Ascending aorta (tissue), 2 donors: ENCODE data around the gene LBX1. TPM values are rescaled to one million over a fixed set of nuclear protein-coding genes. Genes with fewer than 3 reads are reported as not detected.

Source experiments
- DNase-seq, 2 donors: peaks; one replicate each; pipeline ENCODE4 v3.0.0-alpha.2; 2019; ENCODE audit warnings: low spot score in 2 of 2
- H3K27ac ChIP-seq, 2 donors: fragments of 200-600 bp; sonication (generic); one replicate each; pipeline ENCODE4 v1.5.1; 2016 to 2017; ENCODE audit warnings: mild to moderate bottlenecking in 1 of 2
- H3K27me3 ChIP-seq: fragments of 200-600 bp; sonication (generic); one replicate; pipeline ENCODE4 v1.5.1; 2017
- H3K36me3 ChIP-seq, 2 donors: fragments of 200-600 bp; sonication (generic); one replicate each; pipeline ENCODE4 v1.5.1; 2016
- H3K4me1 ChIP-seq, 2 donors: fragments of 200-600 bp; sonication (generic); one replicate each; pipeline ENCODE4 v1.5.1; 2016 to 2017; ENCODE audit warnings: mild to moderate bottlenecking in 1 of 2
- H3K4me3 ChIP-seq, 2 donors: fragments of 200-600 bp; sonication (generic); one replicate each; pipeline ENCODE4 v1.5.1; 2016 to 2017; ENCODE audit warnings: mild to moderate bottlenecking in 1 of 2
- H3K9me3 ChIP-seq, 2 donors: fragments of 200-600 bp; sonication (generic); one replicate each; pipeline ENCODE4 v1.5.1; 2016
- intact Hi-C: fragments of 100-400 bp; cut with DNase I; formaldehyde crosslinking; loops from one replicate; pipeline ENCODE4 v1.15.1; 2023
- total RNA-seq: library from RNA; depleted of rRNA; stranded (reverse); fragments of >200 nt; gene quantifications from one replicate; pipeline ENCODE4 v1.1.0, GENCODE V29; 2016
- TF ChIP-seq, protein P1 (sequence below), 3 experiments: fragments of 200-600 bp in 2 of 3; fragments of 450-650 bp in 1 of 3; sonication (generic) in 2 of 3; IDR thresholded peaks; one replicate each; pipeline ENCODE4 v1.5.1; 2016 to 2019; ENCODE audit warnings: antibody characterized with exemption in 3 of 3, mild to moderate bottlenecking in 1 of 3, moderate library complexity in 1 of 3

The LBX1 gene
- total RNA-seq, 1 donor from 2014 or later, result not detected

DNA sequence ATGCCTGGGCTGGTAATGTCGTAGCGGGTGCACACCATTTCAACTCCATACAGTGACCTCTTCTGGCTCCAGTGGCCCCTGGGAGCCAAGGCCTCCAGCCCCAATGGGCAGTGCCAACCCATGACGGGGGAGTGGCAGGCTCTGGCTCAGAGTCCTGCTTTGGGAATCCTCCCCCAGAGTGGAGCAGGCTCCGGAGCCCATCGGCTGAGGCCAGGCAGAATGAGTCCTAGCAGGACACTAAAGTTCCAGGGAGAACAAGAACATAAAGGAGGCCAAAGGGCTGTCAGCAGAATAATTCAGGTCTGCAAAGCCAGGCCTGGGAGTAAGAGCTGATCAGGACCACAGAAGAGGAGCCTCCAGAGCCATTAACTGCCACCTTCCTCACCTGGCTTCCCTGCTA lies 33.3 kb downstream of the LBX1 start:
- H3K36me3 ChIP-seq, result no peaks in the 10 kb centered on the region
- no peak for DNase-seq
- no peak overlapping the region for H3K27ac ChIP-seq
- H3K9me3 ChIP-seq, result no peaks in the 10 kb centered on the region
- TF ChIP-seq, protein P1, sequence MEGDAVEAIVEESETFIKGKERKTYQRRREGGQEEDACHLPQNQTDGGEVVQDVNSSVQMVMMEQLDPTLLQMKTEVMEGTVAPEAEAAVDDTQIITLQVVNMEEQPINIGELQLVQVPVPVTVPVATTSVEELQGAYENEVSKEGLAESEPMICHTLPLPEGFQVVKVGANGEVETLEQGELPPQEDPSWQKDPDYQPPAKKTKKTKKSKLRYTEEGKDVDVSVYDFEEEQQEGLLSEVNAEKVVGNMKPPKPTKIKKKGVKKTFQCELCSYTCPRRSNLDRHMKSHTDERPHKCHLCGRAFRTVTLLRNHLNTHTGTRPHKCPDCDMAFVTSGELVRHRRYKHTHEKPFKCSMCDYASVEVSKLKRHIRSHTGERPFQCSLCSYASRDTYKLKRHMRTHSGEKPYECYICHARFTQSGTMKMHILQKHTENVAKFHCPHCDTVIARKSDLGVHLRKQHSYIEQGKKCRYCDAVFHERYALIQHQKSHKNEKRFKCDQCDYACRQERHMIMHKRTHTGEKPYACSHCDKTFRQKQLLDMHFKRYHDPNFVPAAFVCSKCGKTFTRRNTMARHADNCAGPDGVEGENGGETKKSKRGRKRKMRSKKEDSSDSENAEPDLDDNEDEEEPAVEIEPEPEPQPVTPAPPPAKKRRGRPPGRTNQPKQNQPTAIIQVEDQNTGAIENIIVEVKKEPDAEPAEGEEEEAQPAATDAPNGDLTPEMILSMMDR (IDR thresholded peaks at IDR 0.05), result no peak
- intact Hi-C loops, result no loop called here
- no peaks in the 10 kb centered on the region for H3K27me3 ChIP-seq
- H3K4me3 ChIP-seq, result no peak overlapping the region
- no peaks in the 10 kb centered on the region for H3K4me1 ChIP-seq

DNA sequence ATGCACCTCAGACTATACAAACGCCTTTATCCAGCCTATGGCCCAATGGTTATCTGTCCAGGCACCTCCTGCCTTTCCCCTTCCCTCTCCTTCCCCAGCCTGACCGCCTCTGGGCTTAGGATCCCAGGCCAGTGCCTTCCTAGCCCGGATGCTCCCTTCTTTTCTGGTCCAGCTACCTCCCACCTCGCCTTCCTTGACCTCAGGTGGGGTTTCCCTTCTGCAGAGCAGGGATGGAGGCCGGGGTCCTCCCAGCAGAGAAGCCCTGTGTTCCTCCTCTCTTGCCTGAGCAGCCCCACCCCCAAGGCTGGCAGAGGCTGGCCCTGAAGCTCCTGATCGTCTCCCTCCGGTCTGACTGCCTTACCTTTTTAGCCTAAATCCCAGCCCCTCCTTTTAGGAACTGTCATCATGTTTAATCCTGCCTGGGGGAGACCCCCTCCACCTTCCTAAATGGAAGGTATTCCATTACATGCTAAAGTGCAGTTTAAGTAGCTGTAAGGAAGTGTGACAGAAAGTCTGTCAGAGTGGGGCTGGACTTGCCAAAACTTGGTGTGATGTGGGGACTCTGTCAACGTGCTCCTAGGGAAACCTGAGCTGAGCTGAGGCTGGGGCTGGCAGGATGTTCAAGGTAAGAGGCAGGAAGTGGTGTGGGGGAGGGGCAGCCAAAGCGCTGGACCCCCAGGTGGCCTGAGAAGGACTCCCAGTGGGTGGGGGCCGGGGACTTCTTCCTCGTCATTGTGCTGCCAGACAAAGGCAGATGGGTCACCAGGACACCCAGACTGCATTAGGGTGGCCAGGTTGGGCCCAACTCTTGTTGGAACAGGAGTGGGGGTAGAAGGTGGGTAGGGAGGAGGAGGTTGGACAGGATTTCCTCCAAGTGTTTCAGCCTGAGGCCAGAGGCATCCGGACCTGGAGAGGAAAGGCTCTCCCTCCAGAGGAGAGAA lies 39.5 kb downstream of the LBX1 start:
- intact Hi-C loops, result no loop called here
- TF ChIP-seq, protein P1 (IDR thresholded peaks at IDR 0.05), result no peak
- Histone ChIP-seq H3K27me3 (no peaks in the 10 kb centered on the region), H3K27ac (no peak overlapping the region), H3K4me3 (no peak overlapping the region), H3K36me3 (no peaks in the 10 kb centered on the region), H3K9me3 (no peaks in the 10 kb centered on the region), H3K4me1 (no peaks in the 10 kb centered on the region)
- no peak for DNase-seq

DNA sequence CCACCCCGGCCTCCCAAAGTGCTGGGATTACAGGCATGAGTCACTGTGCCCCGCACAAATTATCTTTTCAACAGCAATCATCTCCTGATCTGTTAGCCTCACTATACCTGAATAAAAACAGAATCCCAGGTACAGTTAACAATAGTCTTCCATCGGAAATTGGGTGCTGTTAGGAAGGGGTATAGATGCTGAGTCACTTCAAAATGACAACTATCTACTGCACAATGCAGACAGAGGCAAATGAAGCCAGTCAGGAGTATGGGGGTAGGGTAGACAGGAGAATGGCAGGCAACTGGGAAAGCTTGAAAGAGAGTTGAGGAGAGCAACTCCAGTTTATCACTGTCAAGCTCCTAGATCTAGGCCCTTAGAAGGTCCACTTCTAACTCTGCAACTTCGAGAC lies 40.3 kb downstream of the LBX1 start:
- no peaks in the 10 kb centered on the region for H3K9me3 ChIP-seq
- H3K27me3 ChIP-seq, result no peaks in the 10 kb centered on the region
- intact Hi-C loops, result no loop called here
- H3K4me3 ChIP-seq, result no peak overlapping the region
- no peaks in the 10 kb centered on the region for H3K4me1 ChIP-seq
- no peak overlapping the region for H3K27ac ChIP-seq
- no peak for DNase-seq
- H3K36me3 ChIP-seq, result no peaks in the 10 kb centered on the region
- TF ChIP-seq, protein P1 (IDR thresholded peaks at IDR 0.05), result no peak

DNA sequence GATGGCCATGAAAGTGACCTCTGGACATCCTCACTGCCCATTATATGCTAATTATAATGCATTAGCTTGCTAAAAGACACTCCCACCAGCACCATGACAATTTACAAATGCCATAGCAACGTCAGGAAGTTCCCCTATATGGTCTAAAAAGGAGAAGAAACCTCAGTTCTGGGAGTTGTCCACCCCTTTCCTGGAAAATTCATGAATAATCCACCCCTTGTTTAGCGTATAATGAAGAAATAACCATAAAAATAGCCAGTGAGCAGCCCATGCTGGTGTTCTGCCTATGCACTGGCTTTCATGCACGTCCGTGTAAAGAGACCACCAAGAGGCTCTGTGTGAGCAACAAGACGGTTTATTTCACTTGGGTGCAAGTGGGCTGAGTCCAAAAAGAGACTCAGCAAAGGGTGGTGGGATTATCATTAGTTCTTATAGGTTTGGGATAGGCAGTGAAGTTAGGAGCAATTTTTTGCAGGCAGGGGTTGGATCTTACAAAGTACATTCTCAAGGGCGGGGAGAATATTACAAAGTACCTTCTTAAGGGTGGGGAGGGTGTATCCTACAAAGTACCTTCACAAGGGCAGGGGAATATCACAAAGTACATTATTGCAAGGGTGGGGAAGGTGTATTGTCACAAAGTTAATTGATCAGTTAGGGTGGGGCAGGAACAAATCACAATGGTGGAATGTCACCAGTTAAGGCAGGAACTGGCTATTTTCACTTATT lies 45.6 kb downstream of the LBX1 start:
- no peaks in the 10 kb centered on the region for H3K4me1 ChIP-seq
- no peaks in the 10 kb centered on the region for H3K36me3 ChIP-seq
- no peak for DNase-seq
- no peaks in the 10 kb centered on the region for H3K27me3 ChIP-seq
- H3K27ac ChIP-seq, result no peak overlapping the region
- TF ChIP-seq, protein P1 (IDR thresholded peaks at IDR 0.05), result no peak
- intact Hi-C loops, result no loop called here
- H3K4me3 ChIP-seq, result no peak overlapping the region
- no peaks in the 10 kb centered on the region for H3K9me3 ChIP-seq

DNA sequence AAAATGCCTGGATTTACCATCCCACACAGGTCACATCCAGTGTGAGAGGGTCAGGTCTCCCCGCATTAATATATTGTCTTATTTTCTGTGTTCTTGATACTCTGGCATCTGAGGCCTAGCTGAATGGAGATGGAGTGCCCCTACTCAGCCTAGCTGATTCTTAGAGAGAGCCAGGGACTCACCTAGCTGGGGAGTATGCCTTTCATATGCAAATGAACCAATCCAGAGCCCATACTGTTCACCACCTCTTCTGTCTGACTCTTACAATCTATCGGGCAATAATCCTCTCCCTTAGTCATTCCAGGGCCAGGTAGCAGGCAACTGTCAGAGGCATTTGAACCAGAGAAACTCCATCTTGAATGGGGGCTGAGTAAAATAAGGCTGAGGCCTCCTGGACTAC lies 46.3 kb downstream of the LBX1 start:
- intact Hi-C loops, result no loop called here

More for the DNA sequence above, 46.3 kb downstream of the LBX1 start:
- no peaks in the 10 kb centered on the region for H3K36me3 ChIP-seq
- H3K9me3 ChIP-seq, result no peaks in the 10 kb centered on the region
- TF ChIP-seq, protein P1 (IDR thresholded peaks at IDR 0.05), result no peak
- no peaks in the 10 kb centered on the region for H3K27me3 ChIP-seq
- H3K4me1 ChIP-seq, result no peaks in the 10 kb centered on the region
- no peak for DNase-seq
- H3K4me3 ChIP-seq, result no peak overlapping the region
- no peak overlapping the region for H3K27ac ChIP-seq

Other genes starting within 250 kb of the LBX1 start
- gene MRPL43, start 242.0 kb downstream of the LBX1 start, total RNA-seq, result 54.5 TPM
- 11.5 TPM for gene TWNK, start 241.9 kb downstream of the LBX1 start, total RNA-seq
- gene LZTS2, start 229.7 kb downstream of the LBX1 start, total RNA-seq, result 169 TPM
- 0.53 TPM for gene PDZD7, start 198.3 kb downstream of the LBX1 start, total RNA-seq
- gene SFXN3, start 198.2 kb downstream of the LBX1 start, total RNA-seq, result 72.4 TPM
- gene KAZALD1, start 167.5 kb downstream of the LBX1 start, total RNA-seq, result 5.7 TPM
- not detected for gene TLX1, start 98.2 kb downstream of the LBX1 start, total RNA-seq
- 0.96 TPM for gene BTRC, start 124.7 kb upstream of the LBX1 start, total RNA-seq